Measurements from ENCODE around the gene EDEM3.

Gene EDEM3

GRCh38 chr1:184739070-184739469, 15.6 kb downstream of the EDEM3 start:
- Histone ChIP-seq H3K9me3 (ENCODE audit: control insufficient read depth in 1 of 2, low read length in 2 of 2) (no peaks in the 10 kb centered on the region), H3K4me1 (ENCODE audit: control insufficient read depth in 1 of 2, insufficient read depth in 2 of 2, low read length in 2 of 2) (no peaks in the 10 kb centered on the region), H3K4me3 (ENCODE audit: low read depth in 1 of 2, low read length in 2 of 2) (no peak overlapping the region), H3K27ac (ENCODE audit: low read length) (no peak overlapping the region), H3K36me3 (ENCODE audit: control insufficient read depth in 1 of 2, insufficient read depth in 2 of 2, low read length in 2 of 2) (peaks cover 0 to 19% of the 10 kb centered on the region in 2 donors), H3K27me3 (ENCODE audit: low read depth, low read length) (no peaks in the 10 kb centered on the region)

GRCh38 chr1:184734980-184735379, 19.7 kb downstream of the EDEM3 start:
- Histone ChIP-seq H3K27me3 (ENCODE audit: low read depth, low read length) (no peaks in the 10 kb centered on the region), H3K4me1 (ENCODE audit: control insufficient read depth in 1 of 2, insufficient read depth in 2 of 2, low read length in 2 of 2) (no peaks in the 10 kb centered on the region), H3K4me3 (ENCODE audit: low read depth in 1 of 2, low read length in 2 of 2) (no peak overlapping the region), H3K9me3 (ENCODE audit: control insufficient read depth in 1 of 2, low read length in 2 of 2) (no peaks in the 10 kb centered on the region), H3K36me3 (ENCODE audit: control insufficient read depth in 1 of 2, insufficient read depth in 2 of 2, low read length in 2 of 2) (peaks cover 4 to 28% of the 10 kb centered on the region in 2 donors), H3K27ac (ENCODE audit: low read length) (no peak overlapping the region)

GRCh38 chr1:184724843-184725242, 29.8 kb downstream of the EDEM3 start:
- Histone ChIP-seq H3K4me3 (ENCODE audit: low read depth in 1 of 2, low read length in 2 of 2) (no peak overlapping the region), H3K27ac (ENCODE audit: low read length) (no peak overlapping the region), H3K4me1 (ENCODE audit: control insufficient read depth in 1 of 2, insufficient read depth in 2 of 2, low read length in 2 of 2) (no peaks in the 10 kb centered on the region), H3K27me3 (ENCODE audit: low read depth, low read length) (no peaks in the 10 kb centered on the region), H3K36me3 (ENCODE audit: control insufficient read depth in 1 of 2, insufficient read depth in 2 of 2, low read length in 2 of 2) (peaks cover 34 to 49% of the 10 kb centered on the region in 2 donors), H3K9me3 (ENCODE audit: control insufficient read depth in 1 of 2, low read length in 2 of 2) (no peaks in the 10 kb centered on the region)

GRCh38 chr1:184716158-184716557, 38.5 kb downstream of the EDEM3 start:
- Histone ChIP-seq H3K4me1 (ENCODE audit: control insufficient read depth in 1 of 2, insufficient read depth in 2 of 2, low read length in 2 of 2) (no peaks in the 10 kb centered on the region), H3K27me3 (ENCODE audit: low read depth, low read length) (no peaks in the 10 kb centered on the region), H3K36me3 (ENCODE audit: control insufficient read depth in 1 of 2, insufficient read depth in 2 of 2, low read length in 2 of 2) (peaks cover 50 to 62% of the 10 kb centered on the region in 2 donors)

GRCh38 chr1:184709418-184709817, 45.2 kb downstream of the EDEM3 start:
- no peaks in the 10 kb centered on the region for H3K9me3 ChIP-seq (ENCODE audit: control insufficient read depth in 1 of 2, low read length in 2 of 2)
- peaks cover 59 to 67% of the 10 kb centered on the region in 2 donors for H3K36me3 ChIP-seq (ENCODE audit: control insufficient read depth in 1 of 2, insufficient read depth in 2 of 2, low read length in 2 of 2)
- no peaks in the 10 kb centered on the region for H3K27me3 ChIP-seq (ENCODE audit: low read depth, low read length)
- H3K4me1 ChIP-seq (ENCODE audit: control insufficient read depth in 1 of 2, insufficient read depth in 2 of 2, low read length in 2 of 2), result no peaks in the 10 kb centered on the region
- H3K4me3 ChIP-seq (ENCODE audit: low read depth in 1 of 2, low read length in 2 of 2), result no peak overlapping the region
- H3K27ac ChIP-seq (ENCODE audit: low read length), result no peak overlapping the region

More at GRCh38 chr1:184716158-184716557, 38.5 kb downstream of the EDEM3 start:
- Histone ChIP-seq H3K9me3 (ENCODE audit: control insufficient read depth in 1 of 2, low read length in 2 of 2) (no peaks in the 10 kb centered on the region), H3K27ac (ENCODE audit: low read length) (no peak overlapping the region), H3K4me3 (ENCODE audit: low read depth in 1 of 2, low read length in 2 of 2) (no peak overlapping the region)

- H3K4me3 ChIP-seq (ENCODE audit: low read depth in 1 of 2, low read length in 2 of 2), result no peak overlapping the region
- no peak overlapping the region for H3K27ac ChIP-seq (ENCODE audit: low read length)
- no peaks in the 10 kb centered on the region for H3K4me1 ChIP-seq (ENCODE audit: control insufficient read depth in 1 of 2, insufficient read depth in 2 of 2, low read length in 2 of 2)
- H3K27me3 ChIP-seq (ENCODE audit: low read depth, low read length), result no peaks in the 10 kb centered on the region
- H3K36me3 ChIP-seq (ENCODE audit: control insufficient read depth in 1 of 2, insufficient read depth in 2 of 2, low read length in 2 of 2), result peaks cover 56 to 67% of the 10 kb centered on the region in 2 donors
- H3K9me3 ChIP-seq (ENCODE audit: control insufficient read depth in 1 of 2, low read length in 2 of 2), result no peaks in the 10 kb centered on the region
Observed at GRCh38 chr1:184708084-184708676, 46.5 kb downstream of the EDEM3 start.

GRCh38 chr1:184705271-184705670, 49.4 kb downstream of the EDEM3 start:
- Histone ChIP-seq H3K27ac (ENCODE audit: low read length) (no peak overlapping the region), H3K4me1 (ENCODE audit: control insufficient read depth in 1 of 2, insufficient read depth in 2 of 2, low read length in 2 of 2) (no peaks in the 10 kb centered on the region), H3K9me3 (ENCODE audit: control insufficient read depth in 1 of 2, low read length in 2 of 2) (no peaks in the 10 kb centered on the region), H3K36me3 (ENCODE audit: control insufficient read depth in 1 of 2, insufficient read depth in 2 of 2, low read length in 2 of 2) (peaks cover 66 to 71% of the 10 kb centered on the region in 2 donors), H3K4me3 (ENCODE audit: low read depth in 1 of 2, low read length in 2 of 2) (no peak overlapping the region), H3K27me3 (ENCODE audit: low read depth, low read length) (no peaks in the 10 kb centered on the region)

- no peak overlapping the region for H3K4me3 ChIP-seq (ENCODE audit: low read depth in 1 of 2, low read length in 2 of 2)
- no peak overlapping the region for H3K27ac ChIP-seq (ENCODE audit: low read length)
- H3K9me3 ChIP-seq (ENCODE audit: control insufficient read depth in 1 of 2, low read length in 2 of 2), result no peaks in the 10 kb centered on the region
- no peaks in the 10 kb centered on the region for H3K4me1 ChIP-seq (ENCODE audit: control insufficient read depth in 1 of 2, insufficient read depth in 2 of 2, low read length in 2 of 2)
- H3K36me3 ChIP-seq (ENCODE audit: control insufficient read depth in 1 of 2, insufficient read depth in 2 of 2, low read length in 2 of 2), result peaks cover 36 to 53% of the 10 kb centered on the region in 2 donors
- H3K27me3 ChIP-seq (ENCODE audit: low read depth, low read length), result no peaks in the 10 kb centered on the region
Observed at GRCh38 chr1:184701816-184702215, 52.8 kb downstream of the EDEM3 start.

GRCh38 chr1:184698969-184699368, 55.7 kb downstream of the EDEM3 start:
- Histone ChIP-seq H3K4me3 (ENCODE audit: low read depth in 1 of 2, low read length in 2 of 2) (no peak overlapping the region), H3K27me3 (ENCODE audit: low read depth, low read length) (no peaks in the 10 kb centered on the region), H3K36me3 (ENCODE audit: control insufficient read depth in 1 of 2, insufficient read depth in 2 of 2, low read length in 2 of 2) (peaks cover 38 to 46% of the 10 kb centered on the region in 2 donors), H3K9me3 (ENCODE audit: control insufficient read depth in 1 of 2, low read length in 2 of 2) (no peaks in the 10 kb centered on the region), H3K4me1 (ENCODE audit: control insufficient read depth in 1 of 2, insufficient read depth in 2 of 2, low read length in 2 of 2) (no peaks in the 10 kb centered on the region), H3K27ac (ENCODE audit: low read length) (no peak overlapping the region)

GRCh38 chr1:184698016-184698415, 56.6 kb downstream of the EDEM3 start:
- Histone ChIP-seq H3K36me3 (ENCODE audit: control insufficient read depth in 1 of 2, insufficient read depth in 2 of 2, low read length in 2 of 2) (peaks cover 41 to 47% of the 10 kb centered on the region in 2 donors), H3K9me3 (ENCODE audit: control insufficient read depth in 1 of 2, low read length in 2 of 2) (no peaks in the 10 kb centered on the region), H3K4me3 (ENCODE audit: low read depth in 1 of 2, low read length in 2 of 2) (no peak overlapping the region), H3K27ac (ENCODE audit: low read length) (no peak overlapping the region), H3K4me1 (ENCODE audit: control insufficient read depth in 1 of 2, insufficient read depth in 2 of 2, low read length in 2 of 2) (no peaks in the 10 kb centered on the region), H3K27me3 (ENCODE audit: low read depth, low read length) (no peaks in the 10 kb centered on the region)

GRCh38 chr1:184696403-184696802, 58.3 kb downstream of the EDEM3 start:
- no peaks in the 10 kb centered on the region for H3K27me3 ChIP-seq (ENCODE audit: low read depth, low read length)
- no peaks in the 10 kb centered on the region for H3K9me3 ChIP-seq (ENCODE audit: control insufficient read depth in 1 of 2, low read length in 2 of 2)
- H3K27ac ChIP-seq (ENCODE audit: low read length), result no peak overlapping the region
- no peak overlapping the region for H3K4me3 ChIP-seq (ENCODE audit: low read depth in 1 of 2, low read length in 2 of 2)
- H3K36me3 ChIP-seq (ENCODE audit: control insufficient read depth in 1 of 2, insufficient read depth in 2 of 2, low read length in 2 of 2), result peaks cover 34 to 35% of the 10 kb centered on the region in 2 donors
- H3K4me1 ChIP-seq (ENCODE audit: control insufficient read depth in 1 of 2, insufficient read depth in 2 of 2, low read length in 2 of 2), result no peaks in the 10 kb centered on the region

- H3K4me3 ChIP-seq (ENCODE audit: low read depth in 1 of 2, low read length in 2 of 2), result no peak overlapping the region
- no peaks in the 10 kb centered on the region for H3K27me3 ChIP-seq (ENCODE audit: low read depth, low read length)
- H3K27ac ChIP-seq (ENCODE audit: low read length), result no peak overlapping the region
- H3K4me1 ChIP-seq (ENCODE audit: control insufficient read depth in 1 of 2, insufficient read depth in 2 of 2, low read length in 2 of 2), result no peaks in the 10 kb centered on the region
- H3K9me3 ChIP-seq (ENCODE audit: control insufficient read depth in 1 of 2, low read length in 2 of 2), result no peaks in the 10 kb centered on the region
- peaks cover 28 to 32% of the 10 kb centered on the region in 2 donors for H3K36me3 ChIP-seq (ENCODE audit: control insufficient read depth in 1 of 2, insufficient read depth in 2 of 2, low read length in 2 of 2)
Observed at GRCh38 chr1:184695023-184695422, 59.6 kb downstream of the EDEM3 start.
